ENCODE data around the gene TRIM58.

The TRIM58 gene, protein sequence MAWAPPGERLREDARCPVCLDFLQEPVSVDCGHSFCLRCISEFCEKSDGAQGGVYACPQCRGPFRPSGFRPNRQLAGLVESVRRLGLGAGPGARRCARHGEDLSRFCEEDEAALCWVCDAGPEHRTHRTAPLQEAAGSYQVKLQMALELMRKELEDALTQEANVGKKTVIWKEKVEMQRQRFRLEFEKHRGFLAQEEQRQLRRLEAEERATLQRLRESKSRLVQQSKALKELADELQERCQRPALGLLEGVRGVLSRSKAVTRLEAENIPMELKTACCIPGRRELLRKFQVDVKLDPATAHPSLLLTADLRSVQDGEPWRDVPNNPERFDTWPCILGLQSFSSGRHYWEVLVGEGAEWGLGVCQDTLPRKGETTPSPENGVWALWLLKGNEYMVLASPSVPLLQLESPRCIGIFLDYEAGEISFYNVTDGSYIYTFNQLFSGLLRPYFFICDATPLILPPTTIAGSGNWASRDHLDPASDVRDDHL

DNA sequence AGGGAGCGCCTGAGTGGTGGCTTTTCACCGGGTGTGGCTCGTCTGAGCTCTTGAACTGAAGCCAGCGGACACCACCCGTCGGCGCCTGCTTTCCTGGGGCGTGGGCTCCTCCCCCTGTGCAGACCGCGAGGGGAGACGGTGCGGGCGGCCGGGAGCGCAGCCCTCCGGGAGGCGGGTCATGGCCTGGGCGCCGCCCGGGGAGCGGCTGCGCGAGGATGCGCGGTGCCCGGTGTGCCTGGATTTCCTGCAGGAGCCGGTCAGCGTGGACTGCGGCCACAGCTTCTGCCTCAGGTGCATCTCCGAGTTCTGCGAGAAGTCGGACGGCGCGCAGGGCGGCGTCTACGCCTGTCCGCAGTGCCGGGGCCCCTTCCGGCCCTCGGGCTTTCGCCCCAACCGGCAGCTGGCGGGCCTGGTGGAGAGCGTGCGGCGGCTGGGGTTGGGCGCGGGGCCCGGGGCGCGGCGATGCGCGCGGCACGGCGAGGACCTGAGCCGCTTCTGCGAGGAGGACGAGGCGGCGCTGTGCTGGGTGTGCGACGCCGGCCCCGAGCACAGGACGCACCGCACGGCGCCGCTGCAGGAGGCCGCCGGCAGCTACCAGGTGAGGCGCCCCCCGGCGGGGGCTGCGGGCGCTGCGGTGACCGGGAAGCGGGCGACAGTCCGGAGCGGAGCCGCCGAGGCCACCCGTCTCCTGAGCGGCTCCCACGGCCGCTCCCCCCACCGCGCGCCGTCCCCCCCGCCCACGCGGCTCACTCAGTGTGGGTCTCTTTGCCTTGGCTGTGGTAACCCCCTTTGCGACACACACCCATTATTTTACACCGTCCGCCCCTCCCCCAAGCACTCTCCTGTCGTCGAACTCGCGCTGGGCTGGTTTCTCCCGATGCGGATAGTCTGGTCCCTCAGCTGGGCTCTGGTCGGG is at the start of gene TRIM58:
Gene TRIM58, plus strand, starts transcription at position 119 of the 916 bp plus-strand sequence. Its CDS starts 60 bp downstream, at position 179.
- peak; percentile 64 for DNase-seq

DNA sequence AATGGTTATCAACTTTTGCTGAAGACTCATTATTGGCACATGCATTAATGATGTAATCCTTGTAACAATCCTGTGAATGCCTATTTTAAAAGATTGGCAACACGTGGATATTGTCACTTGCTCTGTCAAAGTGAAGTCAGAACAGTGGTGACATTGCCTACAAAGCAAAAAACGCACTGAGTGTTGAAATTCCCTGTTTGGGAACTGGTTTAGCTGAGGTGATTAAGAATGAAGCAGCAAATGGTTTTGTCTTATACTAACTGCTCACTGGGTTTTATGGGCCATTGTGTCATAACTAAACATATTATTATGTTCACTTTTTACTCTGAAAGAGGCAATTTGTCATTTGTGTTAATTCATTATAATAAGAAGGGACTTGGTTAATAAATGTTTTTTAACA is 44.4 kb upstream of the TRIM58 start:
- no peak for DNase-seq

DNA sequence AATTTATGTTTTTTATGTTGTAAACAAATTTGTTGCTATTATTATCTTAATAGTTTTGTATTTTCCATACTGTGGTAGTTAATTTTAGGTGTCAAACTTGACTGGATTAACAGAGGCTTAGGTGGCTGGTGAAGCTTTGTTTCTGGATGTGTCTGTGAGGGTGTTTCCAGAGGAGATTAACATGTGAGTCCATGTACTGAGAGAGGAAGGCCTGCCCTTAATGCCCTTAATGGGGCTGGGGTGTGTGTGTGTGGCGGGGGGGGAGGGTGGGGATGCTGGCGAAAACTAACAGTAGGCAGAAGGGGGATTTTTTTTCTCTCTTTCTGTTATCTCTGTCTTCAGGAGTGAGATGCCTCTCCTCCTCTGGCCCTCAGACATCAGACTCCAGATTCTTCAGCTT is 34.9 kb upstream of the TRIM58 start:
- DNase-seq = no peak

DNA sequence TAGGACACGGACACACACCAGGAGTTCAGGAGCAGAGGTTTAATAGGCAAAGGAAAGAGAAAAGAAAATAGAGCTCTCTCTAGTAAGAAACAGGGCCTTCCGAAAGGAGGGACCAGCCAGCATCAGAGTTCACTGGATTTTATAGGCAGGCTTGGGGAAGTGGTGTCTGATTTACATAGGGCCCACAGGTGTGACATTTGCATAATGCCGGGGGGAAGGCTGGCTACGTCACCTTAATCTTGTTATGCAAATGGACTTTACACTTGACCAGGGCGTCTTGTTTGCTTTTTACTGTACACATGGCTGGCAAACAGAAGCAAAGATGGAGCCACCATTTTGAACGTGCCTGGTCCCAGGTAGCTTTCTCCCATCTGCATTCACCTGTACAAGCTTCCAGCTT is 33.0 kb upstream of the TRIM58 start, which contains the start of gene OR14A16:
Gene OR14A16, minus strand, starts transcription at position 97 of the 400 bp plus-strand sequence. CDS start 8,390 bp downstream, outside the sequence.
- DNase-seq = no peak

DNA sequence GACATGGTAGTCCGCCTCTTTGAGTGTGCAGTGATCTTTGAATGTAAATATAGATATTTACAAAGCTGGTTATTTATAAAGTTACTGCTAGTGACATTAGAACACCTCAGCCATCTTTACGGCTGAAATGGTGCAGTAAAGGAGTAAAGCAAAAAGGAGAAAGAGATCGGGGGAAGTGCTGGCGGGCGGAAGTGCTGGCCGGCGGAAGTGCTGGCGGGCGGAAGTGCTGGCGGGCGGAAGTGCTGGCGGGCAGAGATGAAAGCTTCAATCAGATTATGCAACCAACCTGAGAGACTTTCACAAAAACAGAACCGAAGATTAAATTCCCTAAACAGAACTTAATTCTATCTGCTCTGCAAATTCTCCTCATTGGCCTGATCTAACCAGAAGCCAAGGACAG is 31.6 kb upstream of the TRIM58 start:
- DNase-seq = no peak

DNA sequence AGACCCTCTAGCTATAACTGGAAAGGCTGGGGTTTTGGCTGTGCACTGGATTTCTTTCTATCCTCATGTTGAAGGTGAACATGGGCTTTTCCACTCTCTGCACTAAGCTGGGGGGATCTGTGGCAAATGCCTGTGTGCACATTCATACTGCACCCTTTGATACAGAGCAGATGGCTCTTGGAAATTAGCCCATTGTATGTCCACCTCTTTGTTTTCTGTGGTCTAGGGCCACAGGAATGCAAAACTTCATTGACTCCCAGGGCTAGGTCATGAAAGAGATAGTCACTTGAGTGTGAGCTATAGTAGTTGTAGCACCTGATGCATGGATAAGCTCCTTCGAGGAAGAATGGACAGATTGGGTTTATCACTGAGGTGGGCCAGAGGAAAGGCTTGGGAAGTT is 27.3 kb upstream of the TRIM58 start:
- DNase-seq = no peak

DNA sequence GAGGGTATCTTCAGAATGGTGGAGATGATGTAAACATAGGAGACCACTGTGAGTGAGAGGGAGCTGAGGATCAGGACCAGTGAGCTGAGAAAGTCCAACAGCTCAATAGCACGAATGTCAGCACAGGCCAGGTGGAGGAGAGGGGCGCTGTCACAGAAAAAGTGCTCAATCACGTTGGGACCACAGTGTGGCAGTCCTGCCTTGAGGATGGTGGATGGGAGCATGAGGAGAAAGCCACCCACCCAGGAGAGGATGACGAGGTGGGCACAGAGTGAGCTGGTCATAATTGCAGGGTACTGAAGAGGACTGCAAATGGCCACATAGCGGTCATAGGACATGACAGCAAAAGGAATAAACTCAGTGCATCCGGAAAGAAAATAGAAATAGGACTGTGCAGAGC is 23.4 kb upstream of the TRIM58 start:
- DNase-seq = no peak

DNA sequence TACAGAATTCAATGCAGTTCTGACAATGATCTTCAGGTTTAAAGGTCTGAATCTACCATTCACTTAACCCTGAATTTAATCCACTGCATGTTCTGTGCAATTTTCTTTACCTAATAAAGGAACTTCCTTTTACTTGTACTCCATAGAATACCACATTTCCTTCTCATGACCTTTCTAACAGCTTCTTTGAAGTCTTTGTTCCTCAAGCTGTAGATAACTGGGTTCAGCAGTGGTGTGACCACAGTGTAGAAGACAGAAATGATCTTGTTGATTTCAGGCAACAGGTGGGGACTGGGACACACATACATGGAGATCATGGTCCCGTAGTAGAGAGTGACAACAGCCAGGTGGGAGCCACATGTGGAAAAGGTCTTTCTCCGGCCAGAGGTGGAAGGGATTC is 16.2 kb upstream of the TRIM58 start:
- no peak for DNase-seq

DNA sequence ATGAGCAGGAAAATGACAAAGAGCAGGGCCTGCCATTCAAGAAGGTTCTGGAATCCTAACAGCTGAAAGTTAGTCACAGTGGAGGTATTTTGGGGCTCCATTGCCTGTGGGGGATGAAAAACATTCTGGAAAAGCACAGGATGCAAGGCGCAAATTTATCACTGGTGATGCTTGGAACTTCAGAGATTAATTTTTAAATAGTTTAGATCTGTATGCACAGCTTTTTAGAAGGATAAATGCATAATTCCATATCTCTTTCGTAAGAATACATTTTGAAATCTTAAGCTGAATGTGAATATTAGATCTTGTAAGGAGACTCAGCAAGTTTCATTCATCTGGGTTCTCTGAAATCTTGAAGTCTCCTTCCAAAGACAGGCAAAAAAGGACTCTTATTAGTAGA is 15.2 kb upstream of the TRIM58 start, which contains the start of gene OR11L1:
Gene OR11L1, minus strand, starts transcription at position 101 of the 400 bp plus-strand sequence. Its CDS starts 0 bp downstream, at position 101.
- no peak for DNase-seq

DNA sequence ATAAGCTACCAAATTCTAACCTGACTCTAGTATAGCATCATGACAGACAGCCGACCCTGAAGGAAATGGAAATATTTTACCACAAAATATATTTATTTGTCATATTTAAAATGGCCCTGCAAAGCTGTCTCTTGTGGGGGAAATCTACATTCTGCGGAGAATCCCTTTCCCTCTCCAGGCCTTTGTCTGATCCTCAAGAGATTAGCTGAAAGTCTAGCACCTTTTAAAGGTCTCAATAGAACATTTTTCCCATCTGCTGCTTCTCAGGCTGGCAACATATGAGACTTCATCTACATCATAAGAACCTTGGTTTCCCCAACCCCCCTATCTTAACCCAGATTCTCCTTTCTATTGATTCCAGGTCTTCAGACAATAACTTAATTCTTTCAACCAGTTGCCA is 13.6 kb upstream of the TRIM58 start:
- no peak for DNase-seq

DNA sequence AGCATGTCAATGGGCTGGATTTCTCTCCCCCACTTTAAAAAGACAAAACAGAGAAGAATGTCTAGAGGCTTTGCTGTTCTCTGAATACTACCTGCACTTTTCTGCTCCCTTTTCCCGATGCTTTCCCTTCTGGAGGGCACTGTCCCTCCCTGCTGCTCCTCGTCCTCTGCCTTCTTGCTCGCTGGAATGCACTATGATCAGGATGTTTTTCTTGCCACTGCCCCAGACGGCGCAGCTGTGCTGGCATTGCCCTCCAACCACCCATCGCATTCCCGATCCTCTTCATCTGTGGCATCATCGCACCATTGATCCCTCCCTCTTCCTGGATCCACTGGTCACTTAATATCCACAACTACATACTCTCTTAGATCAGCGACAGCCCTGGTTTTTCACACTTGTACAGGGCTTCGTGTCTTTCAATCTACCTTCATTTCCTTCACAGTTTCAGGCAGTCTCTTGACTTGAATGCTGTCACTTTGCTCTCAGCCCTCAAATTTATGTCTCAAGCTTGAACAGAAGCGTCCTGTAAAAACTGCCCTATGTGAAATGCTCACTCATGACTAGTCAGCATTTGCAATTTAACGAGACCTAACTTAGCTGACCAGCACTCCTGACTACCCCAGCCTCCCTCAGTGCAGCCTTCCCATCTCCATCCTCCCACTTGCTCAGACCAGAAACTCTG is 11.8 kb upstream of the TRIM58 start:
- DNase-seq = no peak

DNA sequence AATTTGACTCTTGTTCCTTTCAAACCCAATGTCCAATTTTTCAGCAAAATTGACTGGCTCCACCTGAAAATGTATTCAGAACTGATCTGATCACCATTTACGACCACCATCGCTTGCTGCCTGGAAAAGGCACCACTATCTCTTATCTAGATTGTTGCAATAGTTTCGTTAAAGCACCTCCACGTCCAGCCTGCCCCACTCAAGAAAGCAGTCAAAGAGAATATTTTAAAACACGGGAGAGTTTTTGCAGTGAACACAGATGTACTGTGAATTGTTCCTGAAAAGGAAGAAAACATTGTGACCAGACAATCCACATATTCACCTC is 11.3 kb upstream of the TRIM58 start:
- no peak for DNase-seq

DNA sequence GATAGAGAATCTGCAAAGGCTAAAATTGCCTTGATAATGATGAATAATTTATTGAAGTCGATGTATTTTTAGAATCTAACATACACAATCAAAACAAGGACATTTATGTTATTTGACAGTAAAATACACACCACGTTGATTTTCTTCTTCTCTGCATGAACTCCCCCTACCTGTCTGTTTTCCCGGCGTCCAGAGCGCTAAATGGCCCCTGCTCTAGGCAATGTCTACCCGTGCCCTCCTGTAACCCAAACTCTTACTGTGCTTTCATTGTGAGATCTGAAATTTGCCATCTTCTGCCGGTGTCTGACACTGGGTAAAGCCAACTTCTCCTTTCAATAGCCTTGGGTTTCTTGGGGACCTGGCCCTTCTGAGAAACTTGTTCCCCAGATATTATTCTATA is 8.6 kb upstream of the TRIM58 start:
- no peak for DNase-seq

DNA sequence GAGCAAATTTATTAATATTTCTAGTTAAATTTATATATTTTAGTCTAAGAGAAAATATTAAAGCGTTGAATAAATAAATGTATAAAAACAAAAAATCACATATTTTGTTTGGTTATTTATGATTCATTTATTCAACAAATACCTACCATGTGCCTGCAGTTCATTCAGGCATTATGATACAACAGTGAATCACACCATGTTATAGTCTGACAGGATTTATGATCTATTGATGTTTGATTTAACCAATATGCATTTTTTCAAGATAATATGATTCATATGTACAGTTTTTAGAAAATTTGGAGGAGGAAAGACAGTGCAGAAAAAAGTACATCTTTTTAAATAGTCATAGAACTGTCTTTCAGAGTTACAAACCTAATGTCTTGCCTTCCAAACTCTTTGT is 7.4 kb upstream of the TRIM58 start:
- DNase-seq = no peak

DNA sequence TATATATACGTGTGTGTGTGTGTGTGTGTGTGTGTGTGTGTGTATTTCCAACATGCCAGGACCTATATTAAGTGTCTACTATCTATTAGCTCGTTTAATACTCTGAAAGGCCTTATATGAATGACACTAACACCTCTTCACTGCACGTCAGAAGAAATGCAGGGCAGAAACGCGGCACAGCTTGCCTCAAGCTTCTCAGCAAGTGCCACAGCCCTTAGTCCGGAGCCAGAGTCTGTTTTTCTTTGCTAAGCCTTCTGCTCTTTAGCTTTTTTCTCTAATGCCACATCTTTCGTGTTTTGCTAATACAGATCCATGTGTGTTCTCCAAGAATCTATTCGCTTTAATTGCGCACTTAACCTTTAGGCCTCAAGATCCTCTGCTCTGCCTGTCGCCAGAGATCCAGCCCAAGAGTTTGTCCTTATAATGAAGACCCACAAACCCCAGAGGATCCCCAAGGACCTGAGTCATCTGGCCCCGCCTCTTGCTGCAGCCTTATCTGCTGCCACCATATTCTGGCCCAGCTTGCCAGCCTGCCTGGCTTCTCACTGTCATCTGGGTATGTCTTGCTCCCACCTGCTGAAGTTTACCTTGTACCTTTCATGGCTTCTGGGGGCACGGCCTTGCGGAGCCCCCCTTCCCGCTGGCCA is 2.0 kb upstream of the TRIM58 start:
- DNase-seq = peak; percentile 40

DNA sequence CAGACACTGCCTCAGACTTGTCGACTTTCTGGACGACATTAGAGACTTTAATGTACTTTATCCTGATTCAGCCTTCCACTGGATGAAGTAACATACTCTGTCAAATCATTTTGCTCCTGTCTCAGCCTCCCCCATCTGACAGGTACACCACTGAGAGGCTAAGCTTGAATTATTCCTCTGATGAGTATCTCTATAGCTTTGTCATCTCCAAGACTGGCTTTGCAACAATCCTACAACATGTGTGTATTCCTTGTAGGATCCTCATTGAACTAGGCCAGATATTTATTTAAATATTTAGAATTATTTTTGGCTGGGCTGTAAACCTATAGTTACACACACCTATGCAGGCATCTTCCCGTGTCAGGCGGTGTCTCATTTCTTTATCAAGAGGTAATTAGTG is 1.1 kb upstream of the TRIM58 start:
- no peak for DNase-seq

DNA sequence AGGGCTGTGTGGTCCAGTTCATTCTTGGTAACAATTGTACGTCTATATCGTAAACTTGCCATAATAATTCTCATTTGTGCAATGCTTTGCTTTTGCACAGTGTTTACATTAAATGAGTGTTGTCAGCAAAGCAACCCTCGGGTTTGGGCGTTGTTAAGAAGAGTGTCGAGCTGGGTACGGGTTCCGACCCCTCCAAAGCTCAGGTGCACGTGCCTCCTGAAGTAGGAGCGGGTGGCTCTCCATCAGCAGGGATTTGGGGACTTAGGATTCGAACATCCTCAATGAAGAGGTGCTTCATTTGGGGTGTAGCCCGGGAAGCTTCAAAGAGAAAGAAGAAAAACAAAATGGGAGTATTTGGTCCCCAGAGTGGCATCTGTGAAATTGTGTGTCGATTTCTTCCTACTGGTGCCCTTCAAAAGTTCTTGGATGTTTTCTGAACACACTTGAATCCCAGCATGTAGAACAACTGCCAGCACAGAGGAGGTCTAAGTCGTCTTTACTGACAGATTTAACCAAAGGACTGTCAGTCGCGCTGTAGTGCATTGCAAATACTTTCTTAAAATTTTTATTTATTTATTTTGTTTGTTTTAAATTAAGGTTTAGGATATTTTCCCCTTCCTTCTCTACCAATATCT is 1.1 kb downstream of the TRIM58 start:
- no peak for DNase-seq

DNA sequence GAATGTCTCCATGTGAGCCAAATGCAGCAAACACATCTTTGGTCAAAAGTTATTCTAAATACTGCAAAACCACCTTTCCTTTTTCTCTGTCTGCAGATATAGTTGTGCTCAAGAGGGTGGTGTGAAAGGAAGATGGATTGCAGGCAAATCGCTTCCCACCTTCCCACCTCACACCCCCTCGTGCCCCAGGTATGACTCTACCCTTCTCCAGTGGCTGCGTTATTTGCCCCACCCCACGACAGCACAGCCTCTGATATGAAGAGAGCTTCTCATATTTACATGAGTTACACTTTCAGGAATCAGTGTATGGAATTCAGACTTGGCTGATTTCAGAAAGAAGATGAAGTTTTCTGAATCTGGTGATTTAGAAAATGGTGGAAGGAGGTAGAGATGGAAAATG is 5.8 kb downstream of the TRIM58 start:
- no peak for DNase-seq

DNA sequence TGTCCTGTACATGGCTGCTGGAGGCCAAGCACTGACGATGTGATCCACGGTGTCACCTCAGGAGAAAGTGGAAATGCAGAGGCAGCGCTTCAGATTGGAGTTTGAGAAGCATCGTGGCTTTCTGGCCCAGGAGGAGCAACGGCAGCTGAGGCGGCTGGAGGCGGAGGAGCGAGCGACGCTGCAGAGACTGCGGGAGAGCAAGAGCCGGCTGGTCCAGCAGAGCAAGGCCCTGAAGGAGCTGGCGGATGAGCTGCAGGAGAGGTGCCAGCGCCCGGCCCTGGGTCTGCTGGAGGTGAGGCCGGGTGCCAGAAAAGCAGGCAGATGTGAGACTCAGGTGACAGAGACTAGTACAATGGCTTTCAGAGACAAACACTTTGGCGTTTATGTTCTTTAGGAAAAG is 7.7 kb downstream of the TRIM58 start:
- DNase-seq = no peak

DNA sequence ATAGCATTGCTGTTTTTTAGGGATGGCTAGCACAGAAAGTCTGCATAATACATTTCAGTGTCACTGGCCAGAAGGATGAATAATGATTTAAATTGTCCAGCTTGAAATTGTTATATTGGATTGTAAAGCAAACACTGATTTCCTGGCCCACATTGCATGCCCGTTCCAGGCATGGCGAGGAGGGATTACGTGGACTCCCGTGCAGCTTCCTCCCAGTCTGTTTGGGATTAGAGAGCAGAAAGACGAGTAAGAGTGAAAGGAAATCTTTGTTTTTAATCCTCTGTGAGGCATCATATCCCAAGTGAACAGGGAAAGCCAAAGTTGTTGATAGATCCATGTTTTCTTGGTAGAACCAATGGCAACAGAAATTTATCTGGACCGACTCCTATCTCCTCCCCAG is 8.4 kb downstream of the TRIM58 start:
- DNase-seq = no peak

DNA sequence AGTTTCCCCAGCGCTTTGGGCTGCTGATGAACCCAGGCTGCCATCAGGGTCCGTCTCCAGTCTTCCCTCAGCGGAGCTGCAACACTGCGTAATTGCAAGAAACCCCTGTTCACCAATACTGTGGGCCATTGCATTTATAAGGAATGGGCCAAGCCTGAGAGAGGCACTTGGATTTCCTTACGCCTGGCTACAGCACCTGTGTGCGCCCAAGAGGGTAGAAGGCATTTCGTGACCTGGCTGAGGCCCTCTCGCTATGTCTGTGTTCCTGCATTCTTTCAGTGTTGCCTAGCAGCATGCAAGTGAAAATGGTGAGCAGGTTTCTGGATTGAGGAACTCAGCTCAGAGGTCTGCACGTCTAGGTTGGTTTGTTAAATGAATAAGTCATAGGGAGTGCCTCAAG is 26.4 kb downstream of the TRIM58 start:
- no peak for DNase-seq

DNA sequence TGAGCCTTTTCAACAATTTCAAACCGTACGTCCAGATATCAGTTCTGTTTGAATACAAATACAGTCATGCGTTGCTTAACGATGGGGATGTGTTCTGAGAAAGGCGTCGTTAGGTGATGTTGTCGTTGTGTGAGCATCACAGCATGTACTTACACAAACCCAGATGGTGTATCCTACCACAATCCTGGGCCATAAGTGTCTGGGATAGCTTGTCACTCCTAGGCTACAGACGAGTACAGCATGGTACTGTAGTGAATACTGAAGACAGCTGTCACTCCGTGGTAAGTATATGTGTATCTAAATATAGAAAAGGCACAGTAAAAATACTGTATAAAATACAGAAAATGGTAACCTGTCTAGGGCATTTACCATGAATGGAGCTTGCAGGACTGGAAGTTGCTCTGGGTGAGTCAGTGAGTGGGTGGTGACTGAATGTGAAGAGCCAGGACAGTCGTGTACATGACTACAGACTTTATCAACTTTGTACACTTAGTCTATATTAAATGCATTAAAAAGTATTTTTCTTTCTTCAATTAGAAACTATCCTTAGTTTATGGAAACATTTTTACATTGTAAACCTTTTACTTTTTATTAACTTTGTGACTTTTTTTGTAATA is 27.9 kb downstream of the TRIM58 start:
- DNase-seq = no peak
